Panc1 (cell line): ENCODE measurements around the gene TTC23L. TPM values are rescaled to one million over a fixed set of nuclear protein-coding genes. Genes with fewer than 3 reads are reported as not detected.

Source experiments
- ATAC-seq: fragments of 200-7000 bp; cut with Tn5 transposase; 2 replicates; pipeline ENCODE4 v1.9.1; 2020; ENCODE audit warnings: mild to moderate bottlenecking, moderate library complexity
- BruUV-seq: library from RNA; stranded (reverse); fragments of 400-500 nt; replicated peaks from 2 replicates; lab custom pipeline; 2021; lab: Mats Ljungman, UMichigan
- CTCF ChIA-PET: fragments of 300-600 bp; sonication (Branson Sonifier 250); formaldehyde crosslinking; loops from one replicate; lab custom pipeline; 2022; ENCODE audit warnings: antibody characterized with exemption; lab: Charles Lee
- POLR2A ChIA-PET: fragments of 300-600 bp; sonication (Branson Sonifier 250); formaldehyde crosslinking; loops from one replicate; lab custom pipeline; 2022; ENCODE audit warnings: antibody characterized with exemption; lab: Charles Lee
- DNase-seq: peaks from one replicate; pipeline ENCODE4 v3.0.0-alpha.2; 2010; ENCODE audit warnings: low read depth, low spot score
- H3K27ac ChIP-seq: 2 replicates; pipeline ENCODE4 v1.5.1; 2011; ENCODE audit warnings: mild to moderate bottlenecking, low read length, inconsistent platforms
- H3K27me3 ChIP-seq: fragments of 200-500 bp; sonication (Bioruptor generic); 2 replicates; pipeline ENCODE4 v1.6.0; 2014; ENCODE audit warnings: low read length, inconsistent platforms; ENCODE audit not compliant: control insufficient read depth, insufficient read depth
- H3K36me3 ChIP-seq: fragments of 200-500 bp; sonication (Bioruptor generic); 2 replicates; pipeline ENCODE4 v1.5.1; 2014; ENCODE audit warnings: inconsistent platforms, mild to moderate bottlenecking, low read length, moderate library complexity; ENCODE audit not compliant: control insufficient read depth, insufficient read depth
- H3K4me1 ChIP-seq: 2 replicates; pipeline ENCODE4 v1.5.1; 2011; ENCODE audit warnings: inconsistent platforms, mild to moderate bottlenecking, low read length, moderate library complexity; ENCODE audit not compliant: control insufficient read depth, insufficient read depth
- H3K4me3 ChIP-seq, 2 experiments: 2 replicates each; pipeline ENCODE4 v1.5.1; 2011 to 2012; ENCODE audit warnings: low read depth in 2 of 2, low read length in 2 of 2, mild to moderate bottlenecking in 2 of 2, inconsistent platforms in 1 of 2, moderate library complexity in 1 of 2
- H3K9me3 ChIP-seq: fragments of 200-500 bp; sonication (Bioruptor generic); 2 replicates; pipeline ENCODE4 v1.5.1; 2014; ENCODE audit warnings: low read depth, mild to moderate bottlenecking, inconsistent platforms, low read length, moderate library complexity; ENCODE audit not compliant: control insufficient read depth, insufficient read depth
- CTCF ChIP-seq: fragments of 450-650 bp; IDR thresholded peaks from 2 replicates; pipeline ENCODE4 v1.5.1; 2017; ENCODE audit warnings: mild to moderate bottlenecking
- POLR2AphosphoS5 ChIP-seq: IDR thresholded peaks from 2 replicates; pipeline ENCODE4 v1.6.1; 2012; ENCODE audit warnings: mild to moderate bottlenecking, low read depth, low read length, moderate library complexity
- REST ChIP-seq, 2 experiments: IDR thresholded peaks; 2 replicates each; pipeline ENCODE4 v1.6.1; 2011 to 2012; ENCODE audit warnings: low read depth in 2 of 2, control low read depth in 1 of 2, low read length in 1 of 2, mild to moderate bottlenecking in 1 of 2, moderate library complexity in 1 of 2; ENCODE audit not compliant: insufficient read depth in 1 of 2
- SIN3A ChIP-seq: IDR thresholded peaks from 2 replicates; pipeline ENCODE4 v1.6.1; 2012; ENCODE audit warnings: low read depth, mild to moderate bottlenecking, low read length, moderate library complexity, borderline replicate concordance; ENCODE audit not compliant: insufficient read depth
- TCF7L2 ChIP-seq: IDR thresholded peaks from 2 replicates; pipeline ENCODE4 v1.6.1; 2011; ENCODE audit warnings: mild to moderate bottlenecking, low read depth, low read length, inconsistent platforms
- in situ Hi-C: cut with HindIII; loops from 2 replicates; pipeline ENCODE4 v1.10.0; 2016; ENCODE audit warnings: low sequenced_read_pairs, low pct_unique_long_range_greater_than_20kb
- intact Hi-C: fragments of 100-400 bp; cut with micrococcal nuclease; formaldehyde crosslinking; loops from one replicate; pipeline ENCODE4 v1.10.0; 2022; ENCODE audit not compliant: unreplicated experiment
- total RNA-seq: library from RNA; stranded (reverse); gene quantifications from one replicate; pipeline ENCODE4 v1.2.1, GENCODE V29; 2021; ENCODE audit not compliant: unreplicated experiment

Gene TTC23L
- total RNA-seq, 1 experiment from 2014 or later = not detected

GRCh38 chr5:34869256-34869655 lies 30.3 kb downstream of the TTC23L start:
- no peak for TF ChIP-seq TCF7L2
- TF ChIP-seq POLR2AphosphoS5 = no peak
- no peak for TF ChIP-seq REST (IDR thresholded peaks at IDR 0.05; ENCODE audit: insufficient read depth in 1 of 2, low read depth in 2 of 2, low read length in 1 of 2)
- no peak for TF ChIP-seq CTCF
- no peak for TF ChIP-seq SIN3A

GRCh38 chr5:34870382-34870781 lies 31.4 kb downstream of the TTC23L start:
- H3K4me1 ChIP-seq = no peaks in the 10 kb centered on the region
- ATAC-seq = no peak
- ChIA-PET CTCF (no interaction called here), POLR2A (interaction anchor here (0.6 kb wide), 1 partner anchor 20 kb away, joined by 3 read pairs; no protein-coding TSS in a partner anchor)
- no peak for DNase-seq
- in situ Hi-C loops = no loop called here
- H3K27me3 ChIP-seq = no peaks in the 10 kb centered on the region; the same call in 1 of the 2 replicates
- TF ChIP-seq REST (IDR thresholded peaks at IDR 0.05; ENCODE audit: insufficient read depth in 1 of 2, low read depth in 2 of 2, low read length in 1 of 2) = no peak
- no peak for TF ChIP-seq POLR2AphosphoS5
- TF ChIP-seq CTCF = no peak
- no peak for TF ChIP-seq TCF7L2
- no peak for TF ChIP-seq SIN3A
- no peaks in the 10 kb centered on the region for H3K9me3 ChIP-seq
- H3K36me3 ChIP-seq = no peaks in the 10 kb centered on the region
- H3K27ac ChIP-seq = no peak overlapping the region
- intact Hi-C loops = no loop called here
- H3K4me3 ChIP-seq = no peak overlapping the region
- no TSS peak for BruUV-seq

More at GRCh38 chr5:34869256-34869655, 30.3 kb downstream of the TTC23L start:
- no peaks in the 10 kb centered on the region; the same call in 1 of the 2 replicates for H3K27me3 ChIP-seq
- CTCF ChIA-PET = interaction anchor here (0.6 kb wide), 1 partner anchor 21 kb away, joined by 14 read pairs; no protein-coding TSS in a partner anchor
- no peak for DNase-seq
- in situ Hi-C loops = no loop called here
- POLR2A ChIA-PET = no interaction called here
- ATAC-seq = no peak
- BruUV-seq = no TSS peak
- H3K9me3 ChIP-seq = no peaks in the 10 kb centered on the region
- H3K27ac ChIP-seq = no peak overlapping the region
- no peaks in the 10 kb centered on the region for H3K36me3 ChIP-seq
- H3K4me3 ChIP-seq = no peak overlapping the region
- intact Hi-C loops = no loop called here
- H3K4me1 ChIP-seq = no peaks in the 10 kb centered on the region
